Measurements from ENCODE around the gene MINDY4B.

Gene MINDY4B

GRCh38 chr3:150830094-150830681 is 75.1 kb downstream of the MINDY4B start:
- Histone ChIP-seq H3K27ac (ENCODE audit: low read length) (no peak overlapping the region), H3F3A (ENCODE audit: insufficient read depth, low read length) (no peaks in the 10 kb centered on the region), H3K79me2 (ENCODE audit: low read length) (no peaks in the 10 kb centered on the region), H4K20me1 (ENCODE audit: insufficient read depth, low read length) (no peaks in the 10 kb centered on the region), H3K4me1 (ENCODE audit: low read length) (no peaks in the 10 kb centered on the region), H3K9ac (ENCODE audit: low read length) (no peak overlapping the region), H3K9me2 (replicated peaks; ENCODE audit: insufficient read depth, low read length) (no peaks in the 10 kb centered on the region), H3K27me3 (replicated peaks; ENCODE audit: insufficient read depth, low read length) (no peaks in the 10 kb centered on the region), H3K36me3 (replicated peaks; ENCODE audit: insufficient read depth, low read length) (no peaks in the 10 kb centered on the region), H3K4me2 (ENCODE audit: low read depth, low read length) (no peak overlapping the region), H2AFZ (ENCODE audit: low read length) (no peak overlapping the region), H3K9me3 (replicated peaks; ENCODE audit: insufficient read depth, low read length) (no peaks in the 10 kb centered on the region), H3K4me3 (ENCODE audit: low read length) (no peak overlapping the region)
- TF ChIP-seq CTCF (IDR thresholded peaks at IDR 0.05; ENCODE audit: low read length) (peak; percentile 49), EZH2phosphoT487 (IDR thresholded peaks at IDR 0.05; ENCODE audit: low read length) (no peak), EZH2 (optimal IDR thresholded peaks at IDR 0.05; ENCODE audit: low read depth, low read length) (no peak)
- peak; percentile 21 for DNase-seq

GRCh38 chr3:150829408-150829807 is 75.8 kb downstream of the MINDY4B start:
- Histone ChIP-seq H3K79me2 (ENCODE audit: low read length) (no peaks in the 10 kb centered on the region), H3K9me2 (replicated peaks; ENCODE audit: insufficient read depth, low read length) (no peaks in the 10 kb centered on the region), H2AFZ (ENCODE audit: low read length) (no peak overlapping the region), H4K20me1 (ENCODE audit: insufficient read depth, low read length) (no peaks in the 10 kb centered on the region), H3K9ac (ENCODE audit: low read length) (no peak overlapping the region), H3K36me3 (replicated peaks; ENCODE audit: insufficient read depth, low read length) (no peaks in the 10 kb centered on the region), H3K4me3 (ENCODE audit: low read length) (no peak overlapping the region), H3F3A (ENCODE audit: insufficient read depth, low read length) (no peaks in the 10 kb centered on the region), H3K9me3 (replicated peaks; ENCODE audit: insufficient read depth, low read length) (no peaks in the 10 kb centered on the region), H3K4me2 (ENCODE audit: low read depth, low read length) (no peak overlapping the region), H3K27me3 (replicated peaks; ENCODE audit: insufficient read depth, low read length) (no peaks in the 10 kb centered on the region), H3K27ac (ENCODE audit: low read length) (no peak overlapping the region), H3K4me1 (ENCODE audit: low read length) (no peaks in the 10 kb centered on the region)
- TF ChIP-seq EZH2 (optimal IDR thresholded peaks at IDR 0.05; ENCODE audit: low read depth, low read length) (no peak), CTCF (IDR thresholded peaks at IDR 0.05; ENCODE audit: low read length) (no peak)
- no peak for DNase-seq

GRCh38 chr3:150828997-150829396 is 76.2 kb downstream of the MINDY4B start:
- no peak for DNase-seq
- no peak overlapping the region for H3K4me2 ChIP-seq (ENCODE audit: low read depth, low read length)

More at GRCh38 chr3:150828997-150829396, 76.2 kb downstream of the MINDY4B start:
- H3K27me3 ChIP-seq (replicated peaks; ENCODE audit: insufficient read depth, low read length), result no peaks in the 10 kb centered on the region
- H3K36me3 ChIP-seq (replicated peaks; ENCODE audit: insufficient read depth, low read length), result no peaks in the 10 kb centered on the region
- no peaks in the 10 kb centered on the region for H3K9me2 ChIP-seq (replicated peaks; ENCODE audit: insufficient read depth, low read length)
- no peak overlapping the region for H3K27ac ChIP-seq (ENCODE audit: low read length)
- H2AFZ ChIP-seq (ENCODE audit: low read length), result no peak overlapping the region
- H3F3A ChIP-seq (ENCODE audit: insufficient read depth, low read length), result no peaks in the 10 kb centered on the region
- H3K9me3 ChIP-seq (replicated peaks; ENCODE audit: insufficient read depth, low read length), result no peaks in the 10 kb centered on the region
- H3K9ac ChIP-seq (ENCODE audit: low read length), result no peak overlapping the region
- TF ChIP-seq EZH2 (optimal IDR thresholded peaks at IDR 0.05; ENCODE audit: low read depth, low read length) (no peak), EZH2phosphoT487 (IDR thresholded peaks at IDR 0.05; ENCODE audit: low read length) (no peak), CTCF (IDR thresholded peaks at IDR 0.05; ENCODE audit: low read length) (no peak)
- no peaks in the 10 kb centered on the region for H3K4me1 ChIP-seq (ENCODE audit: low read length)
- no peaks in the 10 kb centered on the region for H4K20me1 ChIP-seq (ENCODE audit: insufficient read depth, low read length)
- H3K79me2 ChIP-seq (ENCODE audit: low read length), result no peaks in the 10 kb centered on the region
- no peak overlapping the region for H3K4me3 ChIP-seq (ENCODE audit: low read length)

Data from MM.1S (cell line).